Activated CD8-positive, alpha-beta memory T cell treated with anti-CD3 and anti-CD28 coated beads for 36 hours (primary cell): Measurements from ENCODE around the gene CCDC57. TPM values are rescaled to one million over a fixed set of nuclear protein-coding genes. Genes with fewer than 3 reads are reported as not detected.

Source experiments
- CTCF ChIA-PET: fragments of 350-600 bp; sonication (Branson Sonifier 250); formaldehyde crosslinking; loops from one replicate; lab custom pipeline; 2021; ENCODE audit warnings: antibody characterized with exemption; lab: Charles Lee
- POLR2A ChIA-PET: fragments of 350-600 bp; sonication (Branson Sonifier 250); formaldehyde crosslinking; loops from one replicate; lab custom pipeline; 2021; ENCODE audit warnings: antibody characterized with exemption; lab: Charles Lee
- total RNA-seq, 2 experiments: library from RNA; stranded (reverse); gene quantifications; one replicate each; pipeline ENCODE4 v1.2.3, GENCODE V29; 2021

Gene CCDC57
- total RNA-seq, 2 experiments from 2014 or later, result 69.8 to 73.0 TPM

DNA sequence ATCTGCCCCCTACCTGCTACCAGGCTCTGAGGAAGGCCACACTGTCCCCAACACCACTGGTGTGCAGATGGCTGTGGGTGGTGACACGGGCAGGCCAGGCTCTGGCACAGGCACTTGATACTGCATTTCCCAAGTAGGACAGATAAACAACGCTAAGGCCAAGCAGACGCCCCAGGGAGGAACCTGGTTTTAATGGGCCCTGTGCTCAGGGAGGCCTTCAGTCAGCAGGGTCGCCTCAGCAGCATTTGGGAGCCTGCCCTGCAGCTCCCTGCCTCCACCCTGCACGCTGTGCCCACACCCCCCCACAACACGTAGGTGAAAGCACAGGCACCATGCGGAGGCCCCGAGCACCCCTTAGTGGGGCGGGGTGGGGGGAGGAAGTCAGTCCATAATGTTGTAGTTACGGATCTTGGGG is 111.3 kb downstream of the CCDC57 start:
- POLR2A ChIA-PET, result no interaction called here

DNA sequence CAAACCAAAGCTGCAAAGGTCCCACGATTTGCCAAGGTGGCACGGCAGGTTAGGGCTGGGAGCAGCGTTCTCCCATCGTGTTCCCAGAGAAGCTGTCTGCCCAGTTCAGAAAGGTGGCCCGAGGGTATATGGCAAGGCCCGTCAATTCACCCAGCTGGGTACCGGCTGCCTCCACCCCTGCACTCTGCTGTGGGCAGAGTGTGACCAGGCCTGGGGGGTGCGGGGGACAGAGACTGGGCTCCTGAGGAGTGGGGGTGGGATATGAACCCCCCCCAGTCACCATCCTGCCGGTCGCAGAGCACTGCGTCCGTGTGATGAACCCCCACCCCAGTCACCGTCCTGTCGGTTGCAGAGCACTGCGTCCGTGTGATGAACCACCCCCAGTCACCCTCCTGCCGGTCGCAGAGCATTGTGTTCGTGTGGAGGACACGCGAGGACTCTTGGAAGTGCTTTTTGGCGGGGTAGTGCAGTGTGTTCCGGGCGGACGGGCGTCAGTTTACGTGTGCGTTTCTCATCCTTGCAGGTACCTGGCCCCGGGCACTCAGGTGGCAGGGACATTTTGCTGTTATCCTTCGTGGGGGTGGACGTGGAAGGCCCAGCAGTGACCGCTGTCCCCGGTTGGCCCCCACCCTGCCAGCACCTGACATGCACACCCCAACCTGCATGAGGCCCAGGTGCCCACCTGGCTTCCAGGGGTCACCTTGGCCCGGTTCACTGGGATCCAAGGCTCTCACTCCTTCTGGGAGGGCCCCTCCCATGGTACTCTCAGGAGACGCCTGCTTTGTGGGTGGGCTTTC is 111.9 kb downstream of the CCDC57 start:
- POLR2A ChIA-PET, result interaction anchor here (0.7 kb wide), 1 partner anchor 63 kb away, joined by 3 read pairs; the partner anchor contains the start of gene DCXR

More for the DNA sequence above, 111.3 kb downstream of the CCDC57 start:
- CTCF ChIA-PET, result no interaction called here

DNA sequence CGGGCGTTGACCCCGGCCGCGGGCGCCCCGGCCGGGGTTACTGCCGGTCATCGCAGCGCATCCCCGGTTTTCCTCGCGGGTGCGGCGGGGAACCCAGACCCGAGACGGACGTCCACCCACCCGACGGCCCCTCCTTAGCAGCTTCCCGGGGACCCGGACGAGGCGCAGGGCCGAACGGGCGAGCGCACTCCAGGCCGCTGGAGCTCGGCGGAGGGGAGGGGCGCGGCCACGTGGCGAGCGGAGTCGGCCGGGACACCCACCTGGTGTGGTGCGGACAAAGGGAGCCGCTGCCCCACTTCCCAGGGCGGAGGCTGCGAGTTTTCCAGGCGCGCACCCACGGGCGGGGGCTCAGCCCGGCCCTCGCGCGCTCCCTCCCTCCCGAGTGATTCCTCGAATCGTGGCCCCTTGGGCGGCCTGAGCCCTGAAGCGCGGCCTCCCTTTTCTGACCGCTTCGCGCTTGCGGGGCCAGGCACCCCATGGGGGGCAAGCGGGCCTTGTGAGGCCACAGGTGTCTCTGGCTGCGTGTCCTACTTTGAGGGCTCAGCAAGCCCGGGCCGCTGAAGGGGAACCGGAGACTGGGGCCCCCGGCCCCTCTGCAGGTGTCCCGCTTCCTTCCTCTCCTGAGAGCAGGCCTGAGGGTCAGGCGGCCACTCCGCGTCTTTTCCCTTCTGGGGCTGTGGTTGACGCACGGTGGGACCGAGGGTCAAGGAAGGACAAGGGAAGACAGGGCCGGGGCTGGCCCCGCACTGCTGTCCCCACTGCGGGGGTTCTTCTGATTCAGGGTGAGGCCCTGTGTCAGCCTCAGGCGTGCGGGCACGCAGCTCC is 113.5 kb downstream of the CCDC57 start:
- POLR2A ChIA-PET, result interaction anchor here (0.6 to 1.0 kb wide), 9 partner anchors 34 to 311 kb away, joined by 3 to 8 read pairs (median 3); partner anchors contain the start of genes CENPX, DCXR and LRRC45
- CTCF ChIA-PET, result interaction anchor here (0.7 to 1.9 kb wide), 8 partner anchors 9 to 140 kb away, joined by 3 to 9 read pairs (median 3); no protein-coding TSS in a partner anchor

More for the DNA sequence above, 111.9 kb downstream of the CCDC57 start:
- CTCF ChIA-PET, result interaction anchor here (1.0 kb wide), 1 partner anchor 81 kb away, joined by 3 read pairs; no protein-coding TSS in a partner anchor

DNA sequence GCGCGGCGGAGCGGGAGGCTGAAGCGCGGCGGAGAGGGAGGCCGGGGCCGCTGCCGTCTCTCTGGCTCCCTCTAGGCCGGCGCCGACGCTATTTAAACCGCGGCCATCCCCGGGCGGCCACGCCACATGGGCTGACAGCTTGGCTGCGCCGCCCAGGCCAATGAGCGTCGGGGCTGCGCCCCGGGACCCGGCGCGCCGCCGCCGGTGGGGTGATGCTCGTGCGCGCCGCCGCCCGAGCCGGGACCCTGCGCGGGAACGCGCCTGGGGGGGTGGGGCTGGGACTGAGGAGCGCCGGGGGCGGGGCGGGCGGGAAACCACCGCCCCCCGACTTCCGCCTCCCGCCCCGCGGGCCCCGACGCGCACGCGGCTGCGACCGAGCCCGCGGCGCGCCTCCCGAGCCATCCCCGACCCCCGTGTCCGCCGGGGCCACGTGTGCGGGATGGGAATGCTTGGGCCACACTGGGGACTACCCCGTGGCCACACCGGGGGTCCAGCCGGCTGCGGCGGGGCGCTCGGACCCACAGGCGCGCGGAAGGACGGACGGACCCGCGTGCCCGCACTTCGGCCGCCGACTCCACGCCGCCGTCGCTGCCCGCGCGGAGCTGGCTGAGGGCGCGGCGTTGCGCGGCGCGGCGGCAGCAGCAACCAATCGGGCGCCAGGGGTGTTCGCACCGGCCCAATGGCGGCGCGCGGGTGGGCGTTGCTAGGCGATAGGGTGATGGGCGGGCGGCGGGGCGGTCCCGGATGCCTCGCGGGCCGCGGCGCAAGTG is 114.3 kb downstream of the CCDC57 start, which contains the start of gene FASN:
TSS of gene FASN (minus strand) at position 68 of the 770 bp plus-strand sequence. CDS start 1,791 bp downstream, outside the sequence.
- CTCF ChIA-PET, result interaction anchor here (0.7 to 1.9 kb wide), 9 partner anchors 10 to 139 kb away, joined by 3 to 9 read pairs (median 3); no protein-coding TSS in a partner anchor
- POLR2A ChIA-PET, result interaction anchor here (0.6 to 1.0 kb wide), 10 partner anchors 8 to 341 kb away, joined by 3 to 8 read pairs (median 3); partner anchors contain the start of genes CENPX, DCXR and LRRC45

DNA sequence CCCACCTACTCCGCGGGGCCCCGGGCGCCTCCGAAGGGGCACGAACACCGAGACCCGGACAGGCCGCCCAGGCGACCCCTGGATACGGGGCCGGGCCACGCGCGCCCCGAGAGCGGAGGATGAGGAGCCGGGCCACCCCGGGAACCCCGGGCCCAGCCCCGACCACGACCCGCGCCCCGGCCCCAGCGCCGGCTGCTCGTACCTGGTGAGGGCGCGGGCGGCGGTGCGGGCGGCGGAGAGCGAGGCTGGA is 114.8 kb downstream of the CCDC57 start:
- POLR2A ChIA-PET, result interaction anchor here (1.0 kb wide), 1 partner anchor 9 kb away, joined by 3 read pairs; no protein-coding TSS in a partner anchor
- CTCF ChIA-PET, result interaction anchor here (0.8 to 1.5 kb wide), 3 partner anchors 44 to 78 kb away, joined by 3 read pairs; no protein-coding TSS in a partner anchor

DNA sequence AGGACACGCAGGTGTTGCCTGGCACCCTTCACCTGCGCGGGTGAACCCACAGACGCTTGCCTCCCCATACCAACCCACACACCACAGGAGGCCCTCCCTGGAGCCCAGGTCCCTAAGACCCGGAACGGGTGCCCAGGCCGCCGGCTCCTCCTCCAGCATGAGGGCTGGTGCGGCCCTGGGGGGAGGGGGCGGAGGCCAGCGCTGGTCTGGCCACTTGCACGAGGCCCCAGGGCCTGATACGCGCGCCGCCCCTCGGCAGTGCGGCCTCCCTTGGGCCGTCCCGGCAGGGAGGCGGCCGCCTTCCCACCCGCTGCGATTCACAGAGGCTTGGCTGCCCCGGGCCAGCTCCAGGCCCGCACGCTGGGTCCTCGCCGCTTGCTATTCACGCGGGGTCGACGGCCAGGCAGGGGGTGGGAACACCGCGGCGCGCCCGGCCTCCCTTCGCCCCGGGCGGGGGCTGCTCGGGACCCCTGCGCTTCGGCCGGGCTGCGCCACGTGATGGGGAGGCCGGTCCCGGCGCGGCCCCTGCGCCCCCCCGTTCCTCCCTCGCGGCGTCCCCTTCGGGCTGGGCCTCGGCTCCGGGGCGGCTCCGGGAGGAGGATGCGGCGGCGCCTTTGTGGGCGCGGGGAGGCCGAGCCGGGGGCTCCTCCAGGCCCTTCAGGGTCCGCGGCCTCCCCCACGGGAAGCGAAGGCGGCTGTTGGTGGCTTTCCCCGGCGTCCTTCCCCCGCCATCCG is 115.3 kb downstream of the CCDC57 start:
- POLR2A ChIA-PET, result interaction anchor here (1.0 to 1.8 kb wide), 2 partner anchors 9 kb away, joined by 3 to 7 read pairs; no protein-coding TSS in a partner anchor
- CTCF ChIA-PET, result interaction anchor here (0.8 to 1.5 kb wide), 3 partner anchors 43 to 78 kb away, joined by 3 read pairs; no protein-coding TSS in a partner anchor

DNA sequence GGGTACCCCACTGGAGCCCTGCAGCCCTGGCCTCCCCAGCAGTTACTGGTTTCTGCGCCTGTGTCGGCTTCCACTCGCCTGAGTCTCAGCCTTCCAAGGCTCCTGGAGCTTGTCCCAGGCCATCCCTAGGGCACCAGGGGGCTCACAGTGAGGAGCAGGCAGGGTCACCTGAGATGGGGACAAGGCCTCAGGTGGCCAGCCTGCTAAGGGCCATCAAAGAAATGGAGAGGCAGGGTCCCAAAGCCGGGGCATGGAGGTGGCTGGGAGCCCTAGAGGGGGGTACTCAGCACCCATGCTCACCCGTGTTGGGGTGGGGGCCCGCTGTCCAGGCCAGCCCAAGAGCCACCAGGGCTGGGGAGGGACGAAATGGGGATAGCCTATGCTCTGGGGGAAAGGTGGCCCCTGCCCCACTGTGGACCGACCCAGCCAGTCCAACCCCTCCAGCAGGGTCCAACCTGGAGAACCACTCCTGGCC is 115.9 kb downstream of the CCDC57 start:
- CTCF ChIA-PET, result no interaction called here
- POLR2A ChIA-PET, result interaction anchor here (0.7 to 1.8 kb wide), 2 partner anchors 10 to 14 kb away, joined by 3 to 7 read pairs; no protein-coding TSS in a partner anchor

DNA sequence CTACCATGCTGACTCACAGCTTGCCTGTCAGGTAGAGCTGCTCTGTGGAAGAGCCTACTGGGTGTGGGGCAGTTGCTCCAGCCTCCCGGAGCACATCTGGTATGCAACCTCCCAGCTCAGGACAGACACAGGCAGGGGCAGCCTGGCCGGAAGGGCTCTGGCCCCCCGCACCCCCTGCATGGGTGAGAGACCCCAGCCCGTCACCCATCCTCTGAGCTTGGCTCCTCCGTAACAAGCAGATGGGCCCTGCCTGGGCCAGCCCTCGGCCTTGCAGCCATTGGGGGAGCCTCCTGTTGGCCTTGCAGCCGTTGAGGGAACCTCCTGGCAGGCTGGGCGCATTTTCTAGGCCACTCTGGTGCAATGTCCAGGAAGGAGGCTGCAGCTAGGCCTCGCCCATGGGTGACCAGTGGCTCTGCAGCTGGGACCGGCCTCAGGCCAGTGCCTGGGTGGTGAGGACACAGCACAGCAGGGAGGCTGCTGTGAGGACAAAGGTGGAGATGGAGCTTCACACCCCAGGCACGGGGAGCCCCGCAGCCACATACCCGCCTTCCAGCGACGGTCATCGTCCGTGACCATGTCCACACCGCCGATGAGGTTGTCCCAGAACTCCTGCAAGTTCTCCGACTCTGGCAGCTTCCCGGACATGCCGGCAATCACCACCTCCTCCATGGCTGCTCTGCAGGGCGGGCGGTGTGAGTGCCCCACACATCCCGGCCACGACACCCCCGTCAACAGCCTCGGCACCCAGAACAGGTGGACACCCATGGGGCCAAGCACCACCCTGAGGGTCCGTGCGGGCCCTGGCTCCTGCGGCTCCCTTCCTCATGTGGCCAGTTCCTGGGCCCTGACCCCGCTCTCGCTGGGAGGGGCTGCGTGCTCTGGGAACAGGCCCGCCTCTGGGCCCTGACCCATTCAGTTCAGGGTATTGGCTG is 116.6 kb downstream of the CCDC57 start:
- ChIA-PET POLR2A (interaction anchor here (0.7 to 1.8 kb wide), 2 partner anchors 10 to 13 kb away, joined by 3 to 7 read pairs; no protein-coding TSS in a partner anchor), CTCF (interaction anchor here (1.7 kb wide), 1 partner anchor 10 kb away, joined by 3 read pairs; no protein-coding TSS in a partner anchor)

DNA sequence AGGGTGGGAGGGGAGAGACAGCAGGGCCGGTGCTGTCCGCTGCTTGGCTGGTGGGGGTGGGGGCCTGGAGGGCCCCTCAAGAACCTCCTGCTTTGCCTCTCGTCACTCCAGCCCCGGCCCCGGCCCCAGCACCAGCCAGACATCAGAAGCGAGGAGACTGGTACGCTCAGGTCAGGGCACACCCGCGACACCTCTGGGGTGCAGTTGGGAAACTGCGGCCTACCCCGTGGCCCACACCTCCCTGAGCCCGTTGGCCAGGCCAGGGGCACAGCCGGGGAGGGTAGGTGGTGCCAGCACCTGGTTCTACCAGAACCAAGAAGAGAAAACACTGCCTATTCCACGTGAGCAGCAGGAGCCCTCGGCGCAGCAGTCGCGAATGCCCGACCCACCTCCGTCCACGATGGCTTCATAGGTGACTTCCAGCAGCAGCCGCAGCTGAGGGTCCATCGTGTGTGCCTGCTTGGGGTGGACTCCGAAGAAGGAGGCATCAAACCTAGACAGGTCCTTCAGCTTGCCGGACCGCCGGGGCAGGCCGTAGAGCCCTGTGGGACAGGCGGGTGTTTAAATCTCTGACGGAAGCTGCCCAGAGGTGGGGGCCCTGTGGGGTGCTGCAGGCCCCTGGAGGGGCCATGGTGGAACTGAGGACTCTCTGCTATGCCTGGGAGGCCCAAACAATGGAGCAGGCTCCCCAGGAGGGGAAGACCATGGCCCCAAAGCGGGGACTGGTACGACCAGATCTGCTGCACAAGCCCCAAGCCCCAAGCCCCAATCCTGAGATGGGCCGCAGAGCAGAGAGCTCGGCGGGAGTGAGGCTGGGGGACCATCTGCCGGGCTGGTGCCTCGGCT is 117.5 kb downstream of the CCDC57 start:
- POLR2A ChIA-PET, result no interaction called here
- CTCF ChIA-PET, result interaction anchor here (1.7 kb wide), 1 partner anchor 11 kb away, joined by 3 read pairs; no protein-coding TSS in a partner anchor

DNA sequence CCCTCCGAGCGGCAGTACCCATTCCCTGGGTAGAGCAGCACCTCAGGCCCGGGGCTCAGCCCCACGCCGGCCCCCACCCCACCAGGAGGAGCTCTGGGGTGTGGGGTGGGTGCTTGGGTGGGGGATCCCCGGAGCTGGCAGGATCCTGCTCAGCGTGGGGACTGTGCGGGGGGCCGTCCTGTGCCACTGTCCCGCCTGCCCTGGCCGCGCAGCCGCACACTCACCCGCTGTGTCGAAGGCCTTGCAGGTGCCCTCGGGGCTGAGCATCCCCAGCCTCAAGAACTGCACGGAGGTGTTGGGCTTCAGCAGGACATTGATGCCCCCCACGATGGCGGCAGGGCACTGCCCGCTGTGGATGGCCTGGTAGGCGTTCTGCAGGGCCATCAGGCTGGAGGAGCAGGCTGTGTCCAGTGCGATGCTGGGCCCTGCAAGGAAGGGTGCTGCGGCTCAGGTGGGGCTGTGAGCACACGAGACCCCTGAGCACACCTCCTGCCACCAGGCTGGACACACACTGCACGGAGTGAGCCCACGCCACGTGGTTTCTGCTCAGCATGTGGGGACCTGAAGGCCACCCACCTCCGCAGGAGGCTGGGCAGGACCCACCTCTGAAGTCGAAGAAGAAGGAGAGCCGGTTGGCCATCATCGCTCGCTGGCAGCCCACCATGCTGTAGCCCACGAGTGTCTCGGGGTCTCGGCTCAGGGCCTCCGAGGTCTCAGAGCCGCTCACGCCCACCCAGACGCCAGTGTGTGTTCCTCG is 119.5 kb downstream of the CCDC57 start:
- CTCF ChIA-PET, result interaction anchor here (0.7 kb wide), 1 partner anchor 13 kb away, joined by 3 read pairs; no protein-coding TSS in a partner anchor
- POLR2A ChIA-PET, result interaction anchor here (0.6 kb wide), 1 partner anchor 9 kb away, joined by 3 read pairs; no protein-coding TSS in a partner anchor

DNA sequence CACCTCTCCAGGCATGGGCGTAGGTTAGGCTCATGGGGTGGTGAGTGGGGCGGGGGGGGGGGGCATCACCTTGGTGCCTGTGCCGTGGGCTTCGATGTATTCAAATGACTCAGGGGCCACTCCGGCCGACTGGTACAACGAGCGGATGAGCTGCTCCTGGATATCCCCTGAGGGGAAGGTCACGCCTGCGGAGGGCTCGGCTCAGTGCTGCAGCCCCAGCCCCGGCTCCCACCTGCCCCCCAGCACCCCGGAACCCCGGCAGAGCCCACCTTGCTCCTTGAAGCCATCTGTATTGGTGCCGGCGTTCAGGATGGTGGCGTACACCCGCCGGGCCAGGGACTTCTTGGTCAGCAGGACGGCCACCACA is 120.0 kb downstream of the CCDC57 start:
- ChIA-PET POLR2A (no interaction called here), CTCF (interaction anchor here (0.7 kb wide), 1 partner anchor 13 kb away, joined by 3 read pairs; no protein-coding TSS in a partner anchor)

DNA sequence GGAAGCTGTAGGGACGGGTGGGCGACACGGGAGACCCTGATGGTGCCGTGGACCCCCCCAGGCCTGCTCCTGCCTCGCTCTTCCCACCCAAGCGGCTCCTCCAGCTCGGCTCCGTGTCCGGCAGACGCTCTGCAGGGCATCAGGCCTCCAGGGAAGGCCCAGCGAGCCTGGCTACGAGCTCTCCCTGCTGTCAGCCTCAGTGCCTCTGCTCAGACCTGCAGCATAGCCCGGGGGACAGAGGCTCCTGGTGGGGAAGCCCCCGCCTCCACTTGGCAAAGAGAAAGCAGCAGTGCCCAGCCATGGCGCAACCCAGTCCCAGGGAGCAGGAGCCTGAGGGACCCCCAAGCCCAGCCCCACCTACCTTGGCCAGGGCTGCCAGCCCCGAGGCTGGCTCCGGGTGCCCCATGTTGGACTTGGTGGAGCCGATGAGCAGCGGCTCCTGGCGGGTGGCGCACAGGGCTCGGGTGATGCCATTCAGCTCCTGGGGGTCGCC is 120.5 kb downstream of the CCDC57 start:
- ChIA-PET CTCF (no interaction called here), POLR2A (no interaction called here)

DNA sequence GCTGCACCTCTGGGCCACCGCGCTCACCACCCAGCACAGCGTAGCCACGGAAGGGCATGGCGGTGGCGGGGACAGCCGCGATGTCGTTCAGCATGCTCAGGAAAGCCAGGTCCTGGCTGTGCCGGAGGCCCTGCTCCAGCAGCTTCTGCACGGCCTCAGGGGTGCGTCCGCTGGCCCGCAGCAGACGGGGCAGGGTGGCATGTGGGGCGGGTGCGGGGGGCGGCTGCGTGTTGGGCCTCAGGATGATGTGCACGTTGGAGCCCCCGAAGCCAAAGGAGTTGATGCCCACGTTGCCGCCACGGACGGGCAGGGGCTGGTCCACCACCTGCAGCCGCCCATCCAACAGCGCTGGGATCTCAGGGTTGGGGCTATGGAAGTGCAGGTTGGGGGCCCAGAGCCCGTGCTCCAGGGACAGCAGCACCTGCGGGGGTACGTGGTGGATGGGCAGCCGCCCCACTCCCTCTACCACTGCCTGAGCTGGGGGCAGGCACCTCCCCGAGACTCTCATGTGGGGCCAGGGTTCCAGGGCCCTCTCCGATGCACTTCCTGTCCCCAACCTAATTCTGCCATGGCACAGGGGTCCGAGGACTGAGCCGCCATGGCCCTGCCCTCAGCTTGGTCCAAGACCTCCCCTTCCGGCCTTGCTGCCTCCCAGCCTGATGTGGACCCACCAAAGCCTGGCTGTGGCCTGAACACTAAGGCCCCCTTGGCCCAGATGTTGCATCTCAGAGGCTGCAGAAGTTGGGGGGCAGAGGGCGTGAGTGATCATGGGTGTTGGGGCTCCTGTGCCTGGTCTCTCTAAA is 121.2 kb downstream of the CCDC57 start:
- ChIA-PET CTCF (no interaction called here), POLR2A (no interaction called here)
